ENCODE results near the gene WDR74. TPM values are rescaled to one million over a fixed set of nuclear protein-coding genes. Genes with fewer than 3 reads are reported as not detected.
A peak's percentile ranks its signal among the peaks of the same experiment; 100 is the strongest.

WDR74 gene
- total and polyA plus RNA-seq, 2 of the 13 experiments (the other 11 are each of a cell fraction or from before 2014, with no cell fraction given): 77.0 to 83.3 TPM

GRCh38 chr11:62787005-62787759 lies 52.2 kb downstream of the WDR74 start, which contains the start of gene TMEM179B (continued):
- 0 out of 2 replicates have a peak, but pooled peaks have one; percentile 50 for TF ChIP-seq ZBTB39 (CRISPR knock-in tag; IDR thresholded peaks at IDR 0.05)
- no peak for TF ChIP-seq SP140L (CRISPR knock-in tag; IDR thresholded peaks at IDR 0.05; ENCODE audit: borderline replicate concordance)
- peak; percentile 71; the same call in 1 of the 2 replicates for TF ChIP-seq EED (CRISPR knock-in tag; IDR thresholded peaks at IDR 0.05)
- TF ChIP-seq THRA (CRISPR knock-in tag; IDR thresholded peaks at IDR 0.05; ENCODE audit: borderline replicate concordance): peak; percentile 38; the same call in 1 of the 2 replicates
- TF ChIP-seq ZXDC (CRISPR knock-in tag; IDR thresholded peaks at IDR 0.05): no peak
- peak; percentile 90 for TF ChIP-seq MXD1 (CRISPR knock-in tag; IDR thresholded peaks at IDR 0.05)
- peak; percentile 34; the same call in 1 of the 2 replicates for TF ChIP-seq TFAP4 (IDR thresholded peaks at IDR 0.05; ENCODE audit: borderline replicate concordance, low read depth)
- TF ChIP-seq KDM5A (IDR thresholded peaks at IDR 0.05; ENCODE audit: borderline replicate concordance, low read length): peak; percentile 66; the same call in 1 of the 2 replicates
- TF ChIP-seq SIX4 (CRISPR knock-in tag; IDR thresholded peaks at IDR 0.05): 0 out of 2 replicates have a peak, but pooled peaks have one; percentile 7
- TF ChIP-seq ERF (CRISPR knock-in tag; IDR thresholded peaks at IDR 0.05): peak; percentile 91
- peak; percentile 91 for TF ChIP-seq ZFP91 (CRISPR knock-in tag; IDR thresholded peaks at IDR 0.05; ENCODE audit: borderline replicate concordance)
- no peak for TF ChIP-seq TCF12 (IDR thresholded peaks at IDR 0.05)
- TF ChIP-seq TCF12 (CRISPR knock-in tag; IDR thresholded peaks at IDR 0.05): peak; percentile 67; the same call in 1 of the 2 replicates
- no peak for TF ChIP-seq TEF (CRISPR knock-in tag; IDR thresholded peaks at IDR 0.05)
- peak; percentile 81; the same call in 1 of the 2 replicates for TF ChIP-seq ZIK1 (CRISPR knock-in tag; IDR thresholded peaks at IDR 0.05; ENCODE audit: borderline replicate concordance, low read depth)

All from HepG2 (cell line).